ENCODE data around the gene TNNT3.

TNNT3 gene

DNA sequence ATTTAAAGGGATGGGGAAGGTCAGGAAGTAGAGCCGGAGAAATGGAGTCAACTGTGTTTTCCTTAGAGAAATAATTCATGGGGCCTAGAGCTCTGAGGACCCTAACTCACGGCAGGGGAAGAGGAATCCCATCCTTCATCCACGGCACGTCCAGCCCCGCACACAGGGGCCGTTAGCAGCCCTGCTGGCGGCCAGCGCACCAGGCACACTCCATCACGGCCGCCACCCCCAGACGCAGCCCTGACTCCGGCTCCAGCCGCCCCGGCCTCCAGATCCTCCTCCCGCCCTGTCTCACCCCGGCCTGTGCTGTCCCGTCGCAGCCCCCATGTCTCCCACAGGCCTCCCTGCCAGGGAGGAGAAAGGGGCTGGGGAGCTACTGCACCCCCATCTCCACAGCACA, 38.9 kb downstream of the TNNT3 start:
- no peak for DNase-seq (ENCODE audit: low read depth)

DNA sequence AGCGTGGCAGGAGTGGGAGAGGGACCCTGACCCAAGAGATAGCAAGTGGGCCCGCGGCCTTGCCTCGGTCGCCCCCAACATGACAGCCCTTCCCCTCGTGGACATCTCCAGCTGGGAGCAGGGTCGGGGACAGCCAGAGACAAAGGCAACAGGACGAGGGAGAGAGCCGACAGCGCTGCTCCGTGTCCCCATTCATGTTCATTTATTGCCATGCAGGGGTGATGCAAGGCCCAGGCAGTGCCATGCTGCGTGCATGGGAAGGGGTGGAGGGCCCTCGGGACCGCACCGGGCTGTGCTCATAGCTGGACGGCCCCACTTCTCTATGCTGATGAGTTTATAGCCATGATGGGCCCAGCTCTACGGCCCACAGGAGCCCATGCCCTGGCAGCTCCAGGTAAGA, 40.3 kb downstream of the TNNT3 start:
- DNase-seq (ENCODE audit: low read depth) = no peak

DNA sequence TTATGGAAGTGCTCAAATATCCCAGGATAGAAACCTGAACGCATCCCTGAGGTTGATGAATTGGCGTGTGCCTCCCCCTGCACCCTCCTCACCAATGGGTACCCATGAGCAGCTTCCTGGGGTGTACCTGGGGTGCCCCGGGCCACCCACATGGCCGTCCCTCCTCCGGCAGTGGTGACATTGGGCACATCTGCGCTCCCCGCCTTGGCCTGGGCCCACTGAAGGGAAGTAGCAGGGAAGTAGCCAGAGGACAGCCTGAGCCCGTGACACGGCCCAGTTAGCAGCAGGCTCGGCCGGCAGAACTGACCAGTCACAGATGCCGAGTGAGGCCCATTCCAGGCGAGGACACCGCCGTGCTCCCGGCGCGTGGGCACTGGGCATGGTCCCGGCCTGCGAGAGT, 44.4 kb downstream of the TNNT3 start:
- no peak for DNase-seq (ENCODE audit: low read depth)

DNA sequence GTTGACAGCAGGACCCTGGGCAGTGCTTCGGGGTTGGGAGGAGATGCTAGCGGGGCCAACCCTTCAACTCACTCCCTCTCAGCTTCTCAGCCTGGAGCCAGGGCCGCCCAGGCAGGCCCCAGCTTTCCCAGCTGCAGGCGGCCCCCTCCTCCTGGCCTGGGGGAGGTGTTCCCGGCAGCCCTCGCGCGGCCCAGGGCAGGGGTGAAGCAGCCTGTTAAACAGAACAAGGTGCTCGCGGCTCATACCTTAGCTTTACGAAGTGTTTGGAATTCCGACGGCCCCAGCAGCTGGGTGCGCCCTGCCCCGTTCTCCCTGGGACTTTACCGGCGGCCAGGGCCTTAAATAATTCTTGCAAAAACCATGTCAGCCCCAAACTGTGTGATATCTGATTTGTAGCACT, 44.8 kb downstream of the TNNT3 start:
- no peak for DNase-seq (ENCODE audit: low read depth)

DNA sequence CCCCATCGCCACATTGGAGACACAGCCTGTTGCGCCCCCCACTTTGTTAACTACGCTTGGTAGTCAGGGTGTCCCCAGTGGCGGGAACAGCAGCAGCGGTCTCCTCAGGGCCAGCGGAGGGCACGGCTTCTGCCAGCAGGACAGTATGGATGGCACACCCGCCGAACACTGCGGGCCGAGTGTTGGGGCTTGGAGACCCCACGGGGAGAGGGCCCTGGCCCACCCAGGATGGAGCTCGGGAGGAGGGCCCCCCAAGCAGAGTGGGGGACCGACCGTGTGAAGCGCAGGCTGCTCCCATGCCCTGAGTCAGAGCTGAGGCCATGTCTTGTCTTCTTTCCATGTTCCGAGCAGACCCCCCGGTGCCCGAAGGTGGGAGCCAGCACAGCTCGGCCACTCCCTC, 45.5 kb downstream of the TNNT3 start:
- no peak for DNase-seq (ENCODE audit: low read depth)

DNA sequence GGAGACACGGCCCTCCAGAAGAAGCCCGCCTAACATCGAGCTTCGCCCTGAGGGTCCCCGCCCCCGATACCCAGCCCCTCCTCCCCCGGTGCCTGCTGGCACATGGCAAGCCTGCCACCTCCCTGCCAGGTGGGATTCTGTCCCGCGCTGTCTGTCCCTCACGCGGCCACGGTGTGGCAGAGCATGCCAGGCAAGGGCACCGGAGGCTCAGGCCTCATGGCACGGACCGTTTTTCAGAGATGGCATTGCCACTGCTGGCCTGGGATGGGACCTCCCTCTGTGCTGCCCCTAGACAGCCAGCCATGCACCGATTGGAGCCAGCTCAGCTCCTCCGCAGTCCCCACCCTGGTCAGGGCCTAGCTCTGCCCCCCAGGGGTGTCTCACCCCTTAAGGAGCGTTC, 47.0 kb downstream of the TNNT3 start:
- no peak for DNase-seq (ENCODE audit: low read depth)

DNA sequence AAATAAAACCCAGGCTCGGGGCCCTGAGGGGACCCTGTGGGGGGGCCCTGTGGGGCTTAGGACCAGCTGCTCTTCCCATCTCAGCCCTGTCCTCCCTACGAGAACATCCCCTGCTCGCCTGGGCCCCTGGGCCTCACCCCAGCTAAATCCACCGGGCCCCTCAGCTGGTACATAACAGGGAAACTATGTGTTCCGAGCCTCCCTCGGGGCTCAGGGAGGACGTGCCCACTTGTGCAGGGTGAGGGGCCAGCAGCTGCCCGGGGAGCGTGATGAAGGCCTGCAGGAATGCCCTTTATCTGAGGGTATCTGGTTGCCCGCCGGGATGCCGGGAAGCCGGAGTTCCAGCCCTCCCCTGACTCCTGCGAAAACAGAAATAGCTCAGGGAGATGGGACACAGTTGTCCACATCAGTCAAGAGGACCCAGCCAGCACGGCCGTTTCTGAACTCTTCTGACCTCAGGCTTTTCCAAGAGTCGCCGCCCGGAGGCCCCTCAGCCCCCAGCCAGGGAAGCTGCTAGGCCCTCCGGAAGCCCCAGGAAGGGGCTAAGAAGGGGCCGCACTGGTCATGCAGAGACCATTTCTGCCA, 48.2 kb downstream of the TNNT3 start:
- no peak for DNase-seq (ENCODE audit: low read depth)

DNA sequence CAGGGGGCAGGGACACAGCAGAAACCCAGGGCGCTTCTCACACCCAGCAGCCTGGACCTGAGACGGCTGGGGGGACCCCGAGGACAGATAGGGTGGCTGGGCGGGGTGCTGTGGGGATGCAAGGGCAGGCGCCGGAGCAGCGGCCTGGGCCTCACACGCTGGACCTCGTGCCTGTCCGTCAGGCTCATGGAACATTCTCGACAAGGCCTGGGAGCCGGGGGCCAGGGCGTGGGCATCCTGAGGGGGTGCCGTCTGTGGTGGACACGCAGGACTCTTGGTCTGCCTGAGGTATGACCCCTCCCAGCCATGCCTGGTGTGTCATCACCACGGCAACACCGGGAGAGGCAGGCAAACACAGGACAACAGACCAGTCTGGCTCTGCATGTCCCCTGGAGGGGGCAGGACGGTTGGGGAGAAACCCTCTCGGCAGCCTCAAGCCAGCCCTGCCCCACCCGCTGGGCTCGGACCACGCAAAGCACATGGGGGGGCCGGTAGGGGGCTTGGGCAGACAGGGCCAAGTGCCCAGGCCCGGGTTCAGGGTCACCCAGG, 49.0 kb downstream of the TNNT3 start:
- no peak for DNase-seq (ENCODE audit: low read depth)

DNA sequence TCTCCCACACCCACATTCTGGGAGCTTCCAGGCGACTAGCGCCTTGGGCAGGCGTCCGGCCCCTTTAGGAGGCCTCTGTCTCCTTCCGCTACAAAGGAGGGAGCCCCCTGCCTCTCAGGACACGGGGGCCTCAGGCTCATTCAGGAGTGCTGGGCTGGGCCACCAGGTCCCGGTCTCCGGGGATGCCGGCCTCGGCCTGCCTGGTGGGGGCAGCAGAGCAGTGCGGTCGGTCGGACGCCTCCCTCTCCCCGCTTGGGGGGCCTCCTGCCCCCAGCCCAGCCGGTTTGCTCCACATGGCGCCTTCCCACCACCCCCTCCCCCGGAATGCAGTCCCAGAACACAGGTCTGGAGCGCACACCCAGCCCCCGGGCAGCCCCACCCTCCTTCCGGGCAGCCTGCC, 49.5 kb downstream of the TNNT3 start:
- no peak for DNase-seq (ENCODE audit: low read depth)

DNA sequence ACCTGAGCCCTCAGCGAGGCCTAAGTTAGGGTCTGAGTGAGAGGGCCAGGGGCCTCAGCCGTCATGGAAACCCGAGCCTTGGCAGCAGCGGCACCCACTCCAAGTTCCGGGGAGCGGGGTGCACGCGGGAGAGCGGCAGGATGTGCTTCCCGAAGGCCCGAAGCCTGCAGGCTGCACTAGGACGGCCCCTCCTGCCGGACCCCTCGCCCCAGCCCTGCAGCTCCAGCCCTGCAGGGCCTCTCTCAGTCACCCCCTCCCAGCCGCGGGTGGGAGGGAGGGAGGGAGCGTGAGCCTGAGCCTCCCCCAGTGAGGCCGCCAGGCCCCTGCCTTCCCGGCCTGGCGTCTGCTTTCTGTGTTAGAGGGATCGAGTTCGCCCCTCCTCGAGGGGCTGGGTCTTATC, 50.3 kb downstream of the TNNT3 start:
- DNase-seq (ENCODE audit: low read depth) = no peak

DNA sequence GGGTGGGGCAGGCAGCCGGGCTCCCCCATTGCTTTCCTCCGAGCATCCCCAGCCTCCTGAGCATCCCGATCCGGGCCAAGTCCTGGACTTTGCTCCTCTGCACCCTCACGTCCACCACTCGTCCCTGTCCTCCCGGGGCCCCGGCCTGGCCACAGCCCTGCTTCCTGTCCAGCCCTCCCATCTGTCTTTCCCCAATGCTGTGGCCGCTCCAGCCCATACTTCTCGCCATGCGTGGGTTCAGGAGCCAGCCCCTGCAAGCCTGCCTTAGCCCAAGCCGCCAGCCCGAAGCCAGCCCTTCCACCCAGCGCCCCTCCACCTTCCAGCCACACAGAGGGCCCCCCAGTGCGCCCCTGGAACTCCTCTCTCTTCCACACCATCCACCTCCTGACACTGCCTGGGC, 51.5 kb downstream of the TNNT3 start:
- DNase-seq (ENCODE audit: low read depth) = no peak

DNA sequence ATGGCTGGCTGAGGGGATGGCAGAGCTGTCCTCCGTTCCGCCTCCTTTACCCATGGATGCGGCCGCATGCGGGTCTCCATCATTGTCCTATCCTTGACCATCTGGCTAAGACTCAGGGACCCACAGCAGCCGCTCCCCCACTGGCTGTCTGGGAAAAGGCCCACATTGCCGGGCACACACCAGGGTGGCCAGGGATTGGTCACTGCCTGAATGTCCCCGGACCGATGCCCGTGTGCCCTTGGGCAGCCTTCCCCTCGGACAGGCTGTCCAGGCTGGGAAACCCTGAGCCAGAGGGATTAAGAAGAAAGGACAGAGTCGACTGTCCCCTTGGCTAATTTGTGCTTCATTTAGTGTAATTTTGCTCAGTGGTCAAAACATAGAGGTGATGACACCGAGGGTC, 55.7 kb downstream of the TNNT3 start:
- DNase-seq (ENCODE audit: low read depth) = no peak

DNA sequence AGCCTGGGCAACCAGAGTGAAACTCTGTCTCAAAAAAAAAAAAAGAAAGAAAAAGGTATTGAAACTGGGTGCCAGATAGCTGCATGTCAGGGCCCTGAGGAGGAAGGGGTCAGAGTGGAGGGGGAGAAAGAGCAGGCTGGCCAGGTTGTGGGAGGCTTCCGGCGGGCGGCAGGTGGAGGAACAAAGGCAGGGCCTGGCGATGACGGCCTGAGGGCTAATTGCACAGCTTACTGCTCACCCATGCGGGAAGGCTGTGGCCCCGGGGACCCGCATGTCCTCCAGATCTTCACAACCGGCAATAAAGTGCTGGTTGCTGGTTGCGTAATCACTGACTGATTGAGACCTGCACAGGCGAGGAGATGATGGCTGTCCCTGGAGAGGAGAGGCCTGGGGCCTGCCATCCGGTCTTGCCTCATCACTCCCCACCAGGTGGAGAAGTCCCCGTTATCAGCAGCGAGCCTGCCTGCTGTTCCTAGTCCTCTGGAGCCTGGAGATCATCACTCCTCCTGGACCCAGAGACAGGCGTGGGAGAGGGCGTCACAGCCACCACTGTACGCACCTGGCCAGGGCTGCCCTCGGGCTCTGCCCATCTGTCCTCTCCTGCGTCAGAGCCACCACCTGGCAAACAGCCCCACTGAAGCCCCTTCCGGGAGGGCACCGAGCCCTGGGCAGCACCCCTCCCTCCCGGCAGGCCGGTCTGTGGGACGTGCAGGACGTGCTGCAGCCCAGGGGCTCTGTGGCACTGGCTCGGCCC, 59.4 kb downstream of the TNNT3 start:
- no peak for DNase-seq (ENCODE audit: low read depth)

DNA sequence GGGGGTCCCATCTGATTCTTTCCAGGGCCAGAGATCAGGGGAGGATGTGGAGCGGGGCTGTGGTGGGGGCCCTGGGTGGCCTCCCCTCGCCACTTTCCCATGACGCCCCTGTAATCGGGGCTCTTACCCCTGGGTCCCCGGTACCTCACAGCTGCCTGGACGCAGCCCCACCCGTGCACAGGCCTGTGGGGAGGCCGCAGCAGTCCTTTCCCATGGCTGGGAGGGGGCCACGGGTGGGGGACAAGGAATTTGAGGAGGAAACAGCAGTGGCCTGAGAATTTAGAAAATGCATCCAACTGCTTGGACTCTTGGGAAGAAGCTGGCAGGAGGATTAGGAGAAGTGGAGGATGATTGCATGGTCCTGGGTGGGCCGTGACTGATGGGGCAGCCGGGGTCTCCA, 60.1 kb downstream of the TNNT3 start:
- DNase-seq (ENCODE audit: low read depth) = no peak

DNA sequence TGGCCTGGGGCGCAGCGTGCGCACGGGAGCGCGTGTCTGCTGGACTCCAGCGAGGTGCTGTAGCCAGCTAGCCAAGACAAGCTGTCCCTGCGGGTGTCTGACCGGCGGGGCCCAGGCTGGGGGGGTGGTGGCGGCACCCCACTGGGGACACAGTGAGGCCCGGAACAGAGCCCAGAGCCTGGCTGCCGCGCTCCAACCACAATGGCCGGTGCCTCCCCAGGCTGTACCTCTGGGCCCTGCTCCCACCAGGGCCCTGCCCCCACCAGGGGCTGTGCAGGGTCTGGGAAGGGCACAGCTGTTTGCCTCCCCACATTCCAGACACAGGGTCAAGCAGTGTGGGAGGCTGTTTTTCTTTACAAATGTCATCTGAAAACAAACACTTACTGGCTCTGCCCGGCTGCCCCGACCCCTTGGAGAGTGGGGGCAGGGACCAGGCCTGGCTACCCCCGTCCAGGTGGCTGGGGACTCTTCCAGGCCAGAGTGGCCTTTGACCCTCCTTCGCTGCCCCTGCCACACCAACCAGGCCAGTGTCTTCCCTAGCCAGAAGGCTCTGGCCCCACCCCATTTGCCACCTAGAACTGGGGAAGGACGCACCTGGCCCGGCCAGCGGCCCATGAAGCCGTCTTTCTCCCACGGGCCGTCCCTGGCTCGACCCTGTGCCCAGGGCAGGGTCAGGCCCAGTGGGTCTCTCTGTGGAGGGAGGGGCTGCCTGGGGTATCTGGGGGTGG, 63.5 kb downstream of the TNNT3 start:
- no peak for DNase-seq (ENCODE audit: low read depth)

DNA sequence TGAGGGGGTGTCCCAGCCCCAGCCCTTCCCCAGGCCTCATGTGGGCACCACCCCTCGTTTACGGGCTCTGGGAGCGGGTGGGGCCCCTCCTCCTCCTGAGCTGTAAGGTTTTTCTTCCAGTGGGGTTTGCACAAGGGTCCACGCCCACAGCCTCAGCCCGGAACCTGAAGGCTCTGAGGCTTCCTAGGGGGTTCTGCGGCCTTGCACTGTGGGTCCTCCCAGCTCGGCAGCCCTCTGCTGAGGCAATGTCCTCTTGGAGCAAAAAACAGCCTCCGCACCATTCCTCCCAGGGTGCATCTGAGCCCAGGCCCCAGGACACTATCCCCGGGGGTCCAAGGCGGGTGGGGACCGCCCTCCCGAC, 64.1 kb downstream of the TNNT3 start:
- no peak for DNase-seq (ENCODE audit: low read depth)

DNA sequence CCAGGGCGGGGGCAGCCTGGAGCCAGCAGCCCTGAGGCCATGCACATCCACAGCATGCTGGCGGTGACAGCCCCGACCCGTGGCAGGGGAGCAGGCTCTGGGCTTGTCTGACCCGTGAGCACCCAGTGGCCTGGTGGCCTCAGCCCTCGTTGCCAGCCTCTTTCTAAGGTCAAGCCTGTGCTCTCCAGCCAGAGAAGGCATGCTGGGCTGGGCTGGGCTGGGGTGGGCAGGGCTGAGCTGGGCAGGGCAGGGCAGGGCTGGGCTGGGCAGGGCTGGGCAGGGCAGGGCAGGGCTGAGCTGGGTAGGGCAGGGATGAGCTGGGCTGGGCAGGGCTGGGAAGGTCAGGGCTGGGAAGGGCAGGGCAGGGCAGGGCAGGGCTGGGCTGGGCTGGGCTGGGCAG, 67.5 kb downstream of the TNNT3 start:
- no peak for DNase-seq (ENCODE audit: low read depth)

DNA sequence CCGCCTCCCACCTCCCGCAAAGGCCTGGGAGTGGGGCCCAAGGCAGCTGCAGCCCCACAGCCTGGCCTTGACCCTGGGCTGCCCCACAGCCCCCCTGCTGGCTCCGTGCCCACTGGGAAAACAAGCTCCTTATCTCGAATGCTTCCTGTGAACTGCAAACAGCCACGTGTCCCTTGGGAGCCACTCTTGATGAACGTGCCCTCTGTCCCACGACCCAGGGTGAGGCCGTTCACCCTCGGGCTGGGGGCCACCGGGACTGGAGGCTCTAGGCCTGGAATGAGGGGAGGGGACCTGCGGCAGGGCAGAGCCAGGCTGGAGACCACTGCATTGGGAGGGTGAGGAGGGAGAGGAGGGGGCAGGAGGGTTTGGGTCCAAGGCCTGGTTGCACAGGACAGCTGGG, 68.7 kb downstream of the TNNT3 start:
- DNase-seq (ENCODE audit: low read depth) = no peak

Data from activated T-helper 1 cell treated with Interleukin-2 at 50 U/mL for 16 hours (primary cell).